ENCODE results near the gene ATP10A.

GRCh38 chr15:25803541-25803940 is 59.6 kb downstream of the ATP10A start:
- TF ChIP-seq CSRNP3 (CRISPR knock-in tag; IDR thresholded peaks at IDR 0.05) (no peak), ESRRG (CRISPR knock-in tag; IDR thresholded peaks at IDR 0.05) (no peak), CREB5 (CRISPR knock-in tag; IDR thresholded peaks at IDR 0.05; ENCODE audit: low read depth) (no peak), ZNF8 (CRISPR knock-in tag; IDR thresholded peaks at IDR 0.05) (no peak), PATZ1 (CRISPR knock-in tag; IDR thresholded peaks at IDR 0.05; ENCODE audit: borderline replicate concordance) (no peak), ZFP3 (CRISPR knock-in tag; IDR thresholded peaks at IDR 0.05) (no peak), ZFP30 (CRISPR knock-in tag; IDR thresholded peaks at IDR 0.05) (no peak), OSR1 (CRISPR knock-in tag; IDR thresholded peaks at IDR 0.05) (no peak)
